ENCODE results near the gene PLCH2. TPM values are rescaled to one million over a fixed set of nuclear protein-coding genes. Genes with fewer than 3 reads are reported as not detected.

Gene PLCH2
- total and polyA plus RNA-seq, 2 of the 13 experiments (the other 11 are each of a cell fraction or from before 2014, with no cell fraction given): 0.15 to 0.67 TPM

- TF ChIP-seq ETS1 (CRISPR knock-in tag; IDR thresholded peaks at IDR 0.05) (no peak), TCF7L2 (IDR thresholded peaks at IDR 0.05; ENCODE audit: low read depth, low read length) (no peak), GATAD2A (CRISPR knock-in tag; IDR thresholded peaks at IDR 0.05) (no peak), ZNF17 (CRISPR knock-in tag; IDR thresholded peaks at IDR 0.05) (no peak), CAMTA2 (CRISPR knock-in tag; IDR thresholded peaks at IDR 0.05; ENCODE audit: borderline replicate concordance) (no peak), ZNF281 (CRISPR knock-in tag; IDR thresholded peaks at IDR 0.05; ENCODE audit: borderline replicate concordance) (no peak), ZNF687 (CRISPR knock-in tag; IDR thresholded peaks at IDR 0.05) (peak; percentile 37), CERS6 (CRISPR knock-in tag; IDR thresholded peaks at IDR 0.05) (no peak), RBFOX2 (IDR thresholded peaks at IDR 0.05; ENCODE audit: low read depth, low read length) (no peak), NR3C1 (CRISPR knock-in tag; IDR thresholded peaks at IDR 0.05) (no peak), CCDC6 (CRISPR knock-in tag; IDR thresholded peaks at IDR 0.05) (no peak), TFDP1 (CRISPR knock-in tag; IDR thresholded peaks at IDR 0.05; ENCODE audit: borderline replicate concordance) (no peak), TRIM22 (IDR thresholded peaks at IDR 0.05) (no peak), SKI (IDR thresholded peaks at IDR 0.05; ENCODE audit: partially characterized antibody) (no peak), GZF1 (CRISPR knock-in tag; IDR thresholded peaks at IDR 0.05) (no peak), HDAC6 (IDR thresholded peaks at IDR 0.05; ENCODE audit: low read depth, low read length) (no peak), ZNF441 (CRISPR knock-in tag; IDR thresholded peaks at IDR 0.05; ENCODE audit: borderline replicate concordance) (no peak), SIN3B (IDR thresholded peaks at IDR 0.05; ENCODE audit: low read length) (no peak)
These were observed 69.0 kb downstream of the PLCH2 start (continued) for GRCh38 chr1:2544875-2545640.

Measured in HepG2 (cell line).